ENCODE measurements around the gene POLE4. TPM values are rescaled to one million over a fixed set of nuclear protein-coding genes. Genes with fewer than 3 reads are reported as not detected.

Gene POLE4
- total and polyA plus RNA-seq, 9 of the 15 experiments (the other 6 are each of a cell fraction or from before 2014, with no cell fraction given), result 25.7 to 73.7 (median 57.3) TPM

- Histone ChIP-seq H3K4me1 (replicated peaks in 1 of 2; ENCODE audit: control insufficient read depth in 2 of 2, insufficient read depth in 2 of 2, low read length in 2 of 2) (no peaks in the 10 kb centered on the region), H3K27ac (ENCODE audit: extremely low read depth, low read depth, low read length) (no peak overlapping the region), H3K9me3 (replicated peaks; ENCODE audit: control insufficient read depth, insufficient read depth, low read depth, low read length) (no peaks in the 10 kb centered on the region), H3K36me3 (ENCODE audit: control insufficient read depth, insufficient read depth, low read length) (no peaks in the 10 kb centered on the region), H3K4me2 (ENCODE audit: insufficient read depth, low read length) (no peak overlapping the region), H3K79me2 (ENCODE audit: control insufficient read depth, insufficient read depth, low read length) (no peaks in the 10 kb centered on the region), H3K9ac (ENCODE audit: insufficient read depth in 1 of 2, low read depth in 2 of 2, low read length in 2 of 2) (no peak overlapping the region), H3K9me1 (ENCODE audit: control insufficient read depth, insufficient read depth, low read length) (no peaks in the 10 kb centered on the region), H2AFZ (ENCODE audit: low read depth, low read length) (no peak overlapping the region), H3K27me3 (ENCODE audit: control insufficient read depth in 2 of 2, insufficient read depth in 2 of 2, low read length in 2 of 2) (no peaks in the 10 kb centered on the region), H3K4me3 (no peak overlapping the region), H4K20me1 (replicated peaks; ENCODE audit: control insufficient read depth, insufficient read depth, low read length) (no peaks in the 10 kb centered on the region)
- DNase-seq (ENCODE audit: extremely low read depth in 1 of 4, low spot score in 3 of 4) (no peak), FAIRE-seq (no peak), ATAC-seq (no peak)
- WGBS (ENCODE audit: insufficient coverage, low coverage, missing lambda C conversion rate), result 74% methylated on average over 7 of the region's 7 CpGs
- intact Hi-C loops (cut with micrococcal nuclease) (no loop called here), in situ Hi-C loops (cut with MboI) (no loop called here)
- CTCF ChIA-PET (ENCODE audit: low intra/inter-chr PET ratio), result no interaction called here
- TF ChIP-seq BRD4 (IDR thresholded peaks at IDR 0.05), result no peak
- no peak for TF ChIP-seq POLR3A (IDR thresholded peaks at IDR 0.05; ENCODE audit: borderline replicate concordance, extremely low read depth, insufficient read depth, insufficient read length)
- TF ChIP-seq, protein P1, sequence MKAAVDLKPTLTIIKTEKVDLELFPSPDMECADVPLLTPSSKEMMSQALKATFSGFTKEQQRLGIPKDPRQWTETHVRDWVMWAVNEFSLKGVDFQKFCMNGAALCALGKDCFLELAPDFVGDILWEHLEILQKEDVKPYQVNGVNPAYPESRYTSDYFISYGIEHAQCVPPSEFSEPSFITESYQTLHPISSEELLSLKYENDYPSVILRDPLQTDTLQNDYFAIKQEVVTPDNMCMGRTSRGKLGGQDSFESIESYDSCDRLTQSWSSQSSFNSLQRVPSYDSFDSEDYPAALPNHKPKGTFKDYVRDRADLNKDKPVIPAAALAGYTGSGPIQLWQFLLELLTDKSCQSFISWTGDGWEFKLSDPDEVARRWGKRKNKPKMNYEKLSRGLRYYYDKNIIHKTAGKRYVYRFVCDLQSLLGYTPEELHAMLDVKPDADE (conservative IDR thresholded peaks at IDR 0.05; ENCODE audit: control insufficient read depth, low read depth, low read length), result no peak
- BruUV-seq (replicated peaks), result no TSS peak
- POLR2A ChIA-PET, result no interaction called here
Observed at GRCh38 chr2:74975016-74975415, 16.6 kb downstream of the POLE4 start.

DNA sequence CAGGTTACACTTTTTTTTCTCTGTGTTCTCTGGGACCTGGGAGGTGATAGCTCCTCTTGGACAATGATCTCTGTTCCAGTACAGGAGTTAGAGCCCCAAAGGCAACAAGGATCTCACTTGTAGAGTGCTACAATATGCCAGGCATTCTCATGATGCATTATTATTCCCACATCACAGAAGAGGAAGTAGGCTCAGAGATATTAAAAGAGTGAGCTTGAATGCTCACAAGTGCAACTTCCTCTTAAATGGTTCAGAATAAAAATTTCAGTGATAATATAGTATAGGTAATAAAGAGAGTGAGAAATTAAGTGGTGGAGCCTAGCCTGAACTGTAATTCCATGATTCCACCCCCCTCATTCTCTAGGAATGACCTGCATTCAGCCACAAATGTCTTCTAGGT is 21.4 kb downstream of the POLE4 start:
- H3K27ac ChIP-seq (ENCODE audit: extremely low read depth, low read depth, low read length), result no peak overlapping the region
- POLR2A ChIA-PET, result interaction anchor here (0.6 to 1.9 kb wide), 3 partner anchors 11 to 61 kb away, joined by 5 read pairs; no protein-coding TSS in a partner anchor
- intact Hi-C loops (cut with micrococcal nuclease), result no loop called here
- TF ChIP-seq SIN3B (IDR thresholded peaks at IDR 0.05; ENCODE audit: low read depth) (no peak), FOS (IDR thresholded peaks at IDR 0.05; ENCODE audit: extremely low read depth, insufficient read length) (no peak), CBFA2T2 (conservative IDR thresholded peaks at IDR 0.05) (no peak), TAF9B (IDR thresholded peaks at IDR 0.05; ENCODE audit: partially characterized antibody) (no peak), HSF4 (CRISPR knock-in tag; IDR thresholded peaks at IDR 0.05; ENCODE audit: borderline replicate concordance) (no peak), SRF (CRISPR knock-in tag; IDR thresholded peaks at IDR 0.05) (no peak), ZNF212 (CRISPR knock-in tag; IDR thresholded peaks at IDR 0.05) (no peak), NCOA1 (IDR thresholded peaks at IDR 0.05; ENCODE audit: low read depth) (no peak), SRSF7 (optimal IDR thresholded peaks at IDR 0.05; ENCODE audit: low read depth, low read length) (no peak), BCOR (IDR thresholded peaks at IDR 0.05) (no peak)
- TF ChIP-seq, protein P2, sequence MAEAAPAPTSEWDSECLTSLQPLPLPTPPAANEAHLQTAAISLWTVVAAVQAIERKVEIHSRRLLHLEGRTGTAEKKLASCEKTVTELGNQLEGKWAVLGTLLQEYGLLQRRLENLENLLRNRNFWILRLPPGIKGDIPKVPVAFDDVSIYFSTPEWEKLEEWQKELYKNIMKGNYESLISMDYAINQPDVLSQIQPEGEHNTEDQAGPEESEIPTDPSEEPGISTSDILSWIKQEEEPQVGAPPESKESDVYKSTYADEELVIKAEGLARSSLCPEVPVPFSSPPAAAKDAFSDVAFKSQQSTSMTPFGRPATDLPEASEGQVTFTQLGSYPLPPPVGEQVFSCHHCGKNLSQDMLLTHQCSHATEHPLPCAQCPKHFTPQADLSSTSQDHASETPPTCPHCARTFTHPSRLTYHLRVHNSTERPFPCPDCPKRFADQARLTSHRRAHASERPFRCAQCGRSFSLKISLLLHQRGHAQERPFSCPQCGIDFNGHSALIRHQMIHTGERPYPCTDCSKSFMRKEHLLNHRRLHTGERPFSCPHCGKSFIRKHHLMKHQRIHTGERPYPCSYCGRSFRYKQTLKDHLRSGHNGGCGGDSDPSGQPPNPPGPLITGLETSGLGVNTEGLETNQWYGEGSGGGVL (CRISPR knock-in tag; IDR thresholded peaks at IDR 0.05), result no peak

More for the DNA sequence above, 21.4 kb downstream of the POLE4 start:
- Histone ChIP-seq H4K20me1 (replicated peaks; ENCODE audit: control insufficient read depth, insufficient read depth, low read length) (no peaks in the 10 kb centered on the region), H3K79me2 (ENCODE audit: control insufficient read depth, insufficient read depth, low read length) (no peaks in the 10 kb centered on the region), H3K9me1 (ENCODE audit: control insufficient read depth, insufficient read depth, low read length) (no peaks in the 10 kb centered on the region), H3K4me2 (ENCODE audit: insufficient read depth, low read length) (no peak overlapping the region), H3K27me3 (ENCODE audit: control insufficient read depth in 2 of 2, insufficient read depth in 2 of 2, low read length in 2 of 2) (no peaks in the 10 kb centered on the region), H3K9me3 (replicated peaks; ENCODE audit: control insufficient read depth, insufficient read depth, low read depth, low read length) (no peaks in the 10 kb centered on the region), H3K36me3 (ENCODE audit: control insufficient read depth, insufficient read depth, low read length) (no peaks in the 10 kb centered on the region), H3K4me3 (no peak overlapping the region), H2AFZ (ENCODE audit: low read depth, low read length) (no peak overlapping the region), H3K4me1 (replicated peaks in 1 of 2; ENCODE audit: control insufficient read depth in 2 of 2, insufficient read depth in 2 of 2, low read length in 2 of 2) (no peaks in the 10 kb centered on the region), H3K9ac (ENCODE audit: insufficient read depth in 1 of 2, low read depth in 2 of 2, low read length in 2 of 2) (no peak overlapping the region)
- ATAC-seq (no peak), FAIRE-seq (no peak), DNase-seq (ENCODE audit: extremely low read depth in 1 of 4, low spot score in 3 of 4) (no peak)
- CTCF ChIA-PET (ENCODE audit: low intra/inter-chr PET ratio), result no interaction called here
- no TSS peak for BruUV-seq (replicated peaks)
- in situ Hi-C loops (cut with MboI), result no loop called here

All from K562 (cell line).